NCI-H2196 treated with DMSO at 0.1 percent for 48 hours (cell line): Measurements from ENCODE around the gene CSNK1A1.
"Not testable (repeated sequence)": the region's sequence is repeated elsewhere in the genome, so short reads cannot be mapped to it uniquely, and the experiment has no call there.

Source experiments
- DNase-seq: peaks from one replicate; lab custom pipeline; 2025; ENCODE audit not compliant: unreplicated experiment; lab: John Stamatoyannopoulos, UW

The CSNK1A1 gene

GRCh38 chr5:149535787-149536186, 15.5 kb downstream of the CSNK1A1 start:
- DNase-seq = not testable (repeated sequence)

GRCh38 chr5:149532413-149532812, 18.8 kb downstream of the CSNK1A1 start:
- no peak for DNase-seq

GRCh38 chr5:149529463-149529862, 21.8 kb downstream of the CSNK1A1 start:
- no peak for DNase-seq

GRCh38 chr5:149528281-149529060, 22.8 kb downstream of the CSNK1A1 start:
- no peak for DNase-seq

GRCh38 chr5:149526845-149527590, 24.2 kb downstream of the CSNK1A1 start:
- no peak for DNase-seq

- DNase-seq = no peak
These were observed 29.2 kb downstream of the CSNK1A1 start for GRCh38 chr5:149521739-149522685.

- DNase-seq = no peak
These were observed 31.6 kb downstream of the CSNK1A1 start for GRCh38 chr5:149519601-149520000.

- DNase-seq = no peak
These were observed 32.6 kb downstream of the CSNK1A1 start for GRCh38 chr5:149518620-149519019.

GRCh38 chr5:149517461-149518122, 33.6 kb downstream of the CSNK1A1 start:
- DNase-seq = no peak

- no peak for DNase-seq
These were observed 36.7 kb downstream of the CSNK1A1 start for GRCh38 chr5:149514512-149514911.

GRCh38 chr5:149513372-149513947, 37.8 kb downstream of the CSNK1A1 start:
- DNase-seq = not testable (repeated sequence)

GRCh38 chr5:149510136-149510535, 41.1 kb downstream of the CSNK1A1 start:
- DNase-seq = no peak

GRCh38 chr5:149504677-149505076, 46.6 kb downstream of the CSNK1A1 start:
- DNase-seq = no peak

GRCh38 chr5:149503006-149503405, 48.2 kb downstream of the CSNK1A1 start:
- DNase-seq = no peak

GRCh38 chr5:149500922-149501582, 50.2 kb downstream of the CSNK1A1 start:
- DNase-seq = no peak

GRCh38 chr5:149498724-149499336, 52.4 kb downstream of the CSNK1A1 start:
- DNase-seq = no peak

GRCh38 chr5:149497357-149497756, 53.9 kb downstream of the CSNK1A1 start:
- no peak for DNase-seq

GRCh38 chr5:149496917-149497316, 54.3 kb downstream of the CSNK1A1 start:
- DNase-seq = no peak

- DNase-seq = no peak
These were observed 55.1 kb downstream of the CSNK1A1 start for GRCh38 chr5:149496166-149496565.
